22Rv1 (cell line): ENCODE measurements around the gene KIRREL1.

Experiments used
- CTCF ChIP-seq: fragments of 450-650 bp; IDR thresholded peaks from 2 replicates; pipeline ENCODE4 v1.5.1; 2017; ENCODE audit warnings: mild to moderate bottlenecking
- ZFX ChIP-seq: fragments of 450-650 bp; IDR thresholded peaks from 2 replicates; pipeline ENCODE4 v1.6.1; 2017; ENCODE audit warnings: antibody characterized with exemption, borderline replicate concordance

- TF ChIP-seq CTCF (no peak), ZFX (no peak)
Observed at GRCh38 chr1:157975228-157975950, 18.1 kb upstream of the KIRREL1 start.
